ENCODE data around the gene SELENOO.

The SELENOO gene

GRCh38 chr22:50257041-50257440 lies 56.2 kb downstream of the SELENOO start:
- DNase-seq: no peak

GRCh38 chr22:50257451-50258360 lies 56.9 kb downstream of the SELENOO start:
- no peak for DNase-seq

DNA sequence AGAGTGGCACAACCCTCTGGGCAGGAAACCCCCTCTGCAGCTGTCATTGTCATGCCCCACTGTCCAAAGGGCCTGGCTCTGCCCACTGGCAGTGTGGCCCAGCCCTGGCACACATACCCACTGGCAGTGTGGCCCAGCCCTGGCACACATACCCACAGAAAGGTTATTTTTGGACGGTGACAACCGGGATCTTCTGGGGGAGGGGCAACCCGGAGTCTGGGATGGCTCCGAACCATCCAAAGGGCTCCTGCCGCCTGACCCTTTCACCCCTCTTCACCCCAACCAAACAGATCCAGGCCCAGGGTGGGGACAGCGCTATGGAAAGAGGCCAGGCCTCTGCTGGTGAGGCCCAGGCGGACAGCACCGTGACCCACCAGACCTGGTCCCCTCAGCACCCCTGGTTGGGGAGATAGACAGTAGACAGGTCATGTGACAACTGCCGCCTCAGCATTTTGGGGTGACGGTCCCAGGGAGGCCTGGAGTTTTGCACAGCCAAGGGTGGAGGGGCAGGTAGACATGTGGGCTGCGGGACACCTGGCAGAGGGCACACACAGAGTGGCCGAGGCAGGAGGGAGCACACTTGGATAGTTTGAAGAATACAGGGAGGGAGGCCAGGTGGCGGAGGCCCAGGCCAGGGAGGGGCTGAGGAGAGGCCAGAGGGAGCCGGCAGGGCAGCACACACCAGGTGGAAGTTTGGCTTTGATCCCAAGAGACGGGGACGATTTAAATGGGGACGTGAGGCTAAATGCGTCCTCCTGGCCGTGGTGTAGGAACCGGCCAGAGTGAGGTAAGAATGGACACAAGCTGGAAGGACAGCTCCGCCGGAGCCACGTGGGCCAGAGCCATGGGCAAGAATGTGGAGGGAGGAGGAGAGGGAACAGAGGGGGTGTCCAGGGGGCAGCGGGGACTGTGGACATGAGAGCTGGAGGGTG lies 57.8 kb downstream of the SELENOO start:
- no peak for DNase-seq

GRCh38 chr22:50259302-50259701 lies 58.5 kb downstream of the SELENOO start:
- DNase-seq: no peak

GRCh38 chr22:50260434-50260800 lies 59.6 kb downstream of the SELENOO start:
- DNase-seq: no peak

GRCh38 chr22:50260801-50261614 lies 60.2 kb downstream of the SELENOO start:
- no peak for DNase-seq

- DNase-seq: no peak
Observed at GRCh38 chr22:50261615-50262459, 61.0 kb downstream of the SELENOO start, which contains the start of gene MAPK12. TSS of gene MAPK12 (minus strand) at chr22:50261683. CDS start at chr22:50261509, 174 bp downstream.

DNA sequence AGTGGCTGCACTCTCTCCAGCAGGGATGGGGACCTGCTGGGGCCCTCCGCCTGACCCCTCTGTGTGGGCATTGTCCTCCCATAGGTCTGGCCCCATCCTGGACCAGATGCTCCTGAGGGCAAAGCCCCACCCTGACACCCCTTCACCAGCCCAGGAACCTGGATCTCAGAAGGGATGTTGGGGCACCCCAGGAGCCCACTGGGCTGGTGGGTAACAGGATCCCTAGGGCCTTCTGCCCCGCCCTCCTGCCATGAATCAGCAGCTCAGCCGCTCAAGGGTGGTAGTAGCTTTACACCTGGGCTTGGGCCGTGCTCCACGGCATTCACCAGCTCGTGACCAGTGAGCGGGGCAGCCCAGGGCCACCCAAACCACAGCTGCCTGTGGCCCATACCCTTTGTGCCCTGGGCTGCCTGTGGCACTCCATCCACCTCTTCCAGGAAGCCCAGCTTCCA lies 61.7 kb downstream of the SELENOO start:
- DNase-seq: no peak

DNA sequence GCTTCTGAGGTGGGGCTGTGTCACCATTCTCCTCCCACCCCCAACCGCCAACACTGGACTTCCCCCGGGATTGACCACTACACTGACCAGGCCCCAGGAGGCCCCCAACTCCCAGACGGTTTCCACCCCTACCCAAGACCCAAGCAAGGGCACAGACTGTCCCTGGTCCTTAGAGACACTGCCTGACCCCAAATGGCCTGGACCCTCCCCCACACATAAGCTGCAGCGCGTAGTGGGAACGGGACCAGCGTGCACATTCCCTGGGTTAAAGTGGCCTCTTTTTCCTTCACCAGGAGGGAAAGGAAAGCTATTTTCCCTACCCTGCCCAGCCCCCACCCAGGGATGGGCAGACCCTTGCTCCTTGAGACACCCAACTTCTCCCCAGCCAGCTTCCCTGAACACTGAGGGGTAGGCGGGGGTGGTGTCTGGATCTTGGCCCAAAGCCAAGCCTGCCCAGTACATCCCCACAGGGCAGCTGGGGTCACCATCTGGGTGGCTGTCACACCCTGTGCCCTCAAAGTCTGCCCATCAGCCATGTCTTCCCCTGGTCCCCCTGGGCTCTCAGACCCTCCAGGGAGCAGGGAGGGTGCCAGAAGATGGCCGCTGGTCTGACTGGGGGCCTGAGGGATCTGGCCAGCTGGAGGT lies 62.3 kb downstream of the SELENOO start:
- no peak for DNase-seq

GRCh38 chr22:50264104-50264745 lies 63.4 kb downstream of the SELENOO start:
- DNase-seq: no peak

DNA sequence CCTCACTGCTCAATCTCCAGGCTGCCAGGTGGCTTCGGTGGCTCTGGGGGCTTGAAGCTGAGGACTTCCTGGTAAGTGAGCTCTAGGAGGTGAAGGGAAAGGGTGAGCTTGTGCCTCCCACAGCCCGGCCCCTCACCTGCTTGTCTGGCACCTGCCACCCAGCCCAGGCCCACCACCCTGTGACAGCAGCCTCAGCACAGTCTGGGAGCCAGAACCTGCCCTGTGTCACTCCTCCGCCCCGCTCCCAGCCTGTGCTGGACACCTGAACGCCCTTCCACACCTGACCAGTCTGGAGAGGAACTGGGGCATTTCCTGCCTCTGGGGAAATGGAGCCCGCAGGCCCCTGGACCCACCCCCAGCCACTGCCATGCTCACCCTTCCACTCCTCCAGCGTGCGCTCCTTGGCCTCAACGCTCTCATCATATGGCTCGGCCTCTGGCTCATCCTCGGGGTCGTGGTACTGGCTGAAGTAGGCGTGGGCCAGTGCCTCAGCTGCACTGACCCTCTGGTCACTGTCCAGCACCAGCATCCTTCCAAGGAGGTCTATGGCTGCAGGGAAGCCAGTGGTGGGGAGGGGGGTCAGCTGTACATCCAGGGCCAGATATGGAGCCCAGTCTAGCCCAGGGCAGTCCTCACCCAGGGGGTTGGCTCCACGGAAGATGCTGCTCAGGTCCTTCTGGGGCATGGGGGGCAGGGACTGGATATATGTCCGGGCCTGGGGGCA lies 64.3 kb downstream of the SELENOO start:
- no peak for DNase-seq

GRCh38 chr22:50266994-50267393 lies 66.2 kb downstream of the SELENOO start:
- no peak for DNase-seq
